ENCODE measurements around the gene PTPRA.

- no peak for TF ChIP-seq CTCF (optimal IDR thresholded peaks at IDR 0.05 in 1 of 3, IDR thresholded peaks at IDR 0.05 in 1 of 3, conservative IDR thresholded peaks at IDR 0.05 in 1 of 3; ENCODE audit: extremely low read depth in 1 of 3, insufficient read depth in 2 of 3, low read length in 3 of 3)
- TF ChIP-seq EZH2 (IDR thresholded peaks at IDR 0.05; ENCODE audit: low read length) = no peak
Measured at GRCh38 chr20:3074812-3075211, 201.5 kb downstream of the PTPRA start.

Measured in keratinocyte (primary cell).